Left lung (tissue), 10 donors: ENCODE measurements around the gene SH3GL1. TPM values are rescaled to one million over a fixed set of nuclear protein-coding genes. Genes with fewer than 3 reads are reported as not detected.

ENCODE experiments used
- ATAC-seq: fragments of 200-7000 bp; cut with Tn5 transposase; one replicate; pipeline ENCODE4 v1.9.1; 2020; ENCODE audit warnings: moderate library complexity
- DNase-seq, 4 donors: peaks; one replicate each; pipeline ENCODE4 v3.0.0-alpha.2; 2013 to 2020
- H3K27ac ChIP-seq, 2 donors: fragments of 200-600 bp; sonication (generic) in 1 of 2; one replicate each; pipeline versions ENCODE4 v1.5.0 to v1.8.0; 2020 to 2021
- H3K27me3 ChIP-seq, 2 donors: fragments of 200-600 bp; sonication (generic) in 1 of 2; one replicate each; pipeline versions ENCODE4 v1.5.0 to v1.8.0; 2020 to 2021
- H3K36me3 ChIP-seq, 2 donors: fragments of 200-600 bp; sonication (generic) in 1 of 2; one replicate each; pipeline versions ENCODE4 v1.5.0 to v1.8.0; 2020 to 2021
- H3K4me1 ChIP-seq, 2 donors: fragments of 200-600 bp; one replicate each; pipeline ENCODE4 v1.8.0; 2021
- H3K4me3 ChIP-seq, 2 donors: fragments of 200-600 bp; sonication (generic) in 1 of 2; one replicate each; pipeline versions ENCODE4 v1.5.0 to v1.8.0; 2020 to 2021; ENCODE audit warnings: mild to moderate bottlenecking in 1 of 2
- H3K9me3 ChIP-seq, 2 donors: fragments of 200-600 bp; sonication (generic) in 1 of 2; one replicate each; pipeline versions ENCODE4 v1.5.0 to v1.8.0; 2020 to 2021
- intact Hi-C, 2 donors: fragments of 100-400 bp; cut with DNase I; formaldehyde crosslinking; loops; one replicate each; pipeline versions ENCODE4 v1.11.2 to v1.14.2; 2022
- polyA plus RNA-seq, 6 donors: library from polyadenylated mRNA; unstranded; fragments of 120-200 nt; gene quantifications; one replicate each; pipeline ENCODE4 v1.2.1, GENCODE V29; 2013; ENCODE audit not compliant: insufficient read length in 6 of 6
- total RNA-seq, 2 donors: library from RNA; stranded (reverse); fragmentation: NEBNext Ultra II Directional; extraction: Animal tissue kit (Norgen Biotek cat#: 25700); gene quantifications; one replicate each; pipeline ENCODE4 v1.2.1, GENCODE V29; 2021
- TF ChIP-seq, protein P1 (sequence below), 2 donors: fragments of 200-600 bp; sonication (generic) in 1 of 2; IDR thresholded peaks; one replicate each; pipeline versions ENCODE4 v1.5.0 to v1.8.0; 2021; ENCODE audit warnings: antibody characterized with exemption in 2 of 2
- donor health status: DM: no; HTN: yes; CAD: no.
- donor health status: DM: no; HTN: no; CAD: no.

Gene SH3GL1
- total and polyA plus RNA-seq, 8 donors: 64.6 to 119 (median 84.4) TPM

DNA sequence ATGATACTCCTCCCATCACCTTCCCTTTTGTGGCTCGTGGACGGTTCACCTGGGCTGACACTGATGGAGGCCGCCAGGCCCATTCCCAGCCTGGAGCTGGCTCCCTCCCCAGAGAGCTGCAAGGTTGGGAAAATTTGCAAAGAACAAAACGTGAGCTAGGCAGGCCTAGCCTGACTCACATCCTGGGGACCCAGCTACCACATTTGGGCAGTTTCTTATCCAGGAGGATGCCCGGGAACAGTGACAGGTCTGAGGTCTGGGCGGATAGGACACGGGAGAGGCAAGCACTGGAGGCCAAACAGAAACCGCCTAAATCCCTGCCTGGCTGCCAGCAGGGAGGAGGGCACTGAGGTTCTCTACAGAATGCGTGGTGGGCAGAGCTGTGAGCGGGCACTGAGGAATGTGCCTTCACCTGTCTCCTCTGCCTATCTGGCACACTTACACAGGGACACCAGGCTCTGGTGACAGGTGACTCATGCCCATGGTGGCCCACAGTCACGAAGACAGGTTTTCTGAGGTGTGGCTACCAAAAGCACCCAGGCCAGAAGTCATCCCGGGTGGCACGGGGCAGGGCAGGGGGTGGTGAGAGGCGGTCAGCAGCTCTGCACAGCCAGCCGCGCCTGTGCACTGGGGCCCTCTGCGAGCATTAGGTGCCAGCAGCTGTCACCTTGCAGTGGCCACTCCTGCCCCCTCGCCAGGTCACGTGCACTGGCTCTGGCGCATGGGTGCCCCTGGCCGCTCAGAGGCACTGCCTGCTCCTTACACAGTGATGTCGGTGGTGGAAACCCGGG lies 23.2 kb downstream of the SH3GL1 start:
- TF ChIP-seq, protein P1, sequence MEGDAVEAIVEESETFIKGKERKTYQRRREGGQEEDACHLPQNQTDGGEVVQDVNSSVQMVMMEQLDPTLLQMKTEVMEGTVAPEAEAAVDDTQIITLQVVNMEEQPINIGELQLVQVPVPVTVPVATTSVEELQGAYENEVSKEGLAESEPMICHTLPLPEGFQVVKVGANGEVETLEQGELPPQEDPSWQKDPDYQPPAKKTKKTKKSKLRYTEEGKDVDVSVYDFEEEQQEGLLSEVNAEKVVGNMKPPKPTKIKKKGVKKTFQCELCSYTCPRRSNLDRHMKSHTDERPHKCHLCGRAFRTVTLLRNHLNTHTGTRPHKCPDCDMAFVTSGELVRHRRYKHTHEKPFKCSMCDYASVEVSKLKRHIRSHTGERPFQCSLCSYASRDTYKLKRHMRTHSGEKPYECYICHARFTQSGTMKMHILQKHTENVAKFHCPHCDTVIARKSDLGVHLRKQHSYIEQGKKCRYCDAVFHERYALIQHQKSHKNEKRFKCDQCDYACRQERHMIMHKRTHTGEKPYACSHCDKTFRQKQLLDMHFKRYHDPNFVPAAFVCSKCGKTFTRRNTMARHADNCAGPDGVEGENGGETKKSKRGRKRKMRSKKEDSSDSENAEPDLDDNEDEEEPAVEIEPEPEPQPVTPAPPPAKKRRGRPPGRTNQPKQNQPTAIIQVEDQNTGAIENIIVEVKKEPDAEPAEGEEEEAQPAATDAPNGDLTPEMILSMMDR (IDR thresholded peaks at IDR 0.05): no peak
- Histone ChIP-seq H3K36me3 (no peaks in the 10 kb centered on the region), H3K27me3 (no peaks in the 10 kb centered on the region), H3K27ac (peak overlapping the region in 1 of 2 donors; percentile 92), H3K4me1 (peaks cover 49 to 91% of the 10 kb centered on the region in 2 donors), H3K4me3 (no peak overlapping the region), H3K9me3 (no peaks in the 10 kb centered on the region)
- ATAC-seq: no peak
- DNase-seq: peak in 2 of 4 donors; percentile 31 to 78
- intact Hi-C loops: no loop called here

DNA sequence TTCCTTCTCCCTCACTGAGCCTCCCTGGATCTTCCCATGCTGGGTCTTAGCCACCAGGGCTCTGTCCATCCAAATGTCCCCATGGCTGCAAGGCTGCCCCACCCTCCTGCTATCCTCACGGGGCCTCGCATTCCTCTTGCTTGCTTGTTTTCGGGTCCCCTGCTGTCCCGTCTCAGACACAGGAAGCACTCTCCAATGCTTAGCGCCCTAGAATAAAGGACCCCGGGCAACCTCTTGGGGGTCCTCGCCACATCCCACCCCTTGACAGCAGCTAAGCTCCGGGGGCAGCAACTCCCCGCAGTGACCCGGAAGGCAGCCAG lies 23.7 kb downstream of the SH3GL1 start:
- no peaks in the 10 kb centered on the region for H3K9me3 ChIP-seq
- DNase-seq (no peak), ATAC-seq (no peak)
- H3K36me3 ChIP-seq: no peaks in the 10 kb centered on the region
- intact Hi-C loops: no loop called here
- TF ChIP-seq, protein P1 (IDR thresholded peaks at IDR 0.05): no peak
- H3K4me3 ChIP-seq: no peak overlapping the region
- no peaks in the 10 kb centered on the region for H3K27me3 ChIP-seq
- peak overlapping the region in 1 of 2 donors; percentile 92 for H3K27ac ChIP-seq
- H3K4me1 ChIP-seq: peaks cover 49 to 93% of the 10 kb centered on the region in 2 donors

DNA sequence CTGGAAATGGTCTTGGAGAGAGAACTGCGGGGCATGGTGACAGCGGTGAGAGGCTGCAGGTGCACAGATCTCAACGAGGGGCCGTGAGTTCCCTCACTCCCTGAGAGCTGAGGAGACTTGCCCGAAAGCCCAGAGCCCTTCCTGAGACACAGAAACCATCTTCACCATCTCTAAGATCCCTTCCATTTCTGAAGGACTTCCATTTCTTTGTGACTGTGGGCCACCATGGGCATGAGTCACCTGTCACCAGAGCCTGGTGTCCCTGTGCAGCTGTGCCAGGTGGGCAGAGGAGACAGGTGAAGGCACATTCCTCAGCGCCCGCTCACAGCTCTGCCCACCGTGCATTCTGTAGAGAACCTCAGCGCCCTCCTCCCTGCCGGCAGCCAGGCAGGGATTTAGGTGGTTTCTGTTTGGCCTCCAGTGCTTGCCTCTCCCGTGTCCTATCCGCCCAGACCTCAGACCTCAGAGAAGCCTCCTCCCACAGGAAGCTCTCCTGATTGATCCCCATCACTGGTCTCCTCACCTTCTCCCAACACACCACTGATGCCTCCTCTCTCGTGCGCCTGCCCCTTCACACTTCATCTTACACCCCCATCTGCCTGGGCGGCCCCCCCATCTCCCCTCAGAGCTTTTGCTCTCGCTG lies 24.2 kb downstream of the SH3GL1 start:
- peaks cover 49 to 97% of the 10 kb centered on the region in 2 donors for H3K4me1 ChIP-seq
- intact Hi-C loops: no loop called here
- H3K36me3 ChIP-seq: no peaks in the 10 kb centered on the region
- no peak overlapping the region for H3K4me3 ChIP-seq
- TF ChIP-seq, protein P1 (IDR thresholded peaks at IDR 0.05): no peak
- DNase-seq (no peak), ATAC-seq (no peak)
- H3K27ac ChIP-seq: peak overlapping the region; percentile 82 to 92
- H3K27me3 ChIP-seq: no peaks in the 10 kb centered on the region
- no peaks in the 10 kb centered on the region for H3K9me3 ChIP-seq

DNA sequence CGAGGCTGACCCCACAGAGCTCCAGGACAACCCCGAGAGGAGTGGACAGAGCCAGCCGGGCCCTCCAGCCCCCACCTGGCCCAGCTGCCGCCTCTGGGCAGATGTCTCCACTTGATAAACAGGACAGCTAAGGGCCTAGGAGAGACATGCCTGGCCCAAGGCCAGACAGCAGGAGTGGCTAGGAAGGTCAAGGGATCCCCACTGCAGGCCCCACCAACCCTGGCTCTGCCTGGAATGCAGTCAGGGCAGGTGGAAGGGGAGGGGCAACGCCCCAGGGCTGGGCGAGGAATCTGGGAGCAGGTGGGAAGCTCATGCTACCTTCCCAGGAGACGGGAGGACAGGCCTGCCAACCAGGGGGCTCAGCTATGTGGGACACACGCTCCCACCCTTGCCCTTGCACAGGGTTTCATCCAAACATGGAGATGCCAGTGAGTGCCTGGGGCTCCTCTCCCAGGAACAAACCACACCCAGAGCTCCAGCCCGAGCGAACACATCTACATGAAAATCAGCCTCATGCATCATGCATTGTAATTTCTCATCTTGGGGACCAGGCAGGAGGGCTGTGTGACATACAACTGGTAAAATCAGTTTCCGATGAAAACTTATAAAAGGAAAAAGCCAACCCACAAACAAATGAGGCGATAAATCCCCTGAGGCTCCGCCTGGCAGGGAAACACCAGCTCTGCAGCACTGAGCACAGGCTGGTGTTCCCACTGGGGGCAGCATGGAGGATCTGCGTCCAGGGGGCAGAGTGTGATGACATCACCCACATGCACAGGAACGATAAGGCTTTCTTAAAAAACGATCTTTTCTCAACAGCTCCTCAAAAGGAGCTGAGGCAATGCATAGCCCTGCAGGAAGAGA lies 25.0 kb downstream of the SH3GL1 start:
- Histone ChIP-seq H3K27me3 (no peaks in the 10 kb centered on the region), H3K36me3 (no peaks in the 10 kb centered on the region), H3K4me3 (no peak overlapping the region), H3K4me1 (peaks cover 49 to 100% of the 10 kb centered on the region in 2 donors), H3K9me3 (no peaks in the 10 kb centered on the region), H3K27ac (peak overlapping the region; percentile 82 to 92)
- DNase-seq (peak in 3 of 4 donors; percentile 69 to 87 (median 72)), ATAC-seq (peak; percentile 68)
- intact Hi-C loops: no loop called here
- TF ChIP-seq, protein P1 (IDR thresholded peaks at IDR 0.05): no peak
